ENCODE data around the gene PRKN.

PRKN gene

GRCh38 chr6:161438430-161439030 lies 1289.0 kb downstream of the PRKN start:
- TF ChIP-seq CTCF (IDR thresholded peaks at IDR 0.05; ENCODE audit: low read depth, low read length): no peak
- no peak for DNase-seq (ENCODE audit: low read depth, low spot score)
- in situ Hi-C loops (cut with HindIII; ENCODE audit: low sequenced_read_pairs): no loop called here
- no peak overlapping the region for H3K4me3 ChIP-seq (ENCODE audit: low read depth, low read length)

- no peak overlapping the region for H3K4me3 ChIP-seq (ENCODE audit: low read depth, low read length)
- in situ Hi-C loops (cut with HindIII; ENCODE audit: low sequenced_read_pairs): no loop called here
- no peak for DNase-seq (ENCODE audit: low read depth, low spot score)
- TF ChIP-seq CTCF (IDR thresholded peaks at IDR 0.05; ENCODE audit: low read depth, low read length): no peak
Measured at GRCh38 chr6:161437851-161438250, 1289.7 kb downstream of the PRKN start.

GRCh38 chr6:161436106-161436876 lies 1291.3 kb downstream of the PRKN start:
- no peak for DNase-seq (ENCODE audit: low read depth, low spot score)
- in situ Hi-C loops (cut with HindIII; ENCODE audit: low sequenced_read_pairs): no loop called here
- no peak for TF ChIP-seq CTCF (IDR thresholded peaks at IDR 0.05; ENCODE audit: low read depth, low read length)
- no peak overlapping the region for H3K4me3 ChIP-seq (ENCODE audit: low read depth, low read length)

- in situ Hi-C loops (cut with HindIII; ENCODE audit: low sequenced_read_pairs): no loop called here
- TF ChIP-seq CTCF (IDR thresholded peaks at IDR 0.05; ENCODE audit: low read depth, low read length): no peak
- no peak for DNase-seq (ENCODE audit: low read depth, low spot score)
- no peak overlapping the region for H3K4me3 ChIP-seq (ENCODE audit: low read depth, low read length)
Measured at GRCh38 chr6:161435748-161436070, 1291.9 kb downstream of the PRKN start.

GRCh38 chr6:161434921-161435747 lies 1292.4 kb downstream of the PRKN start:
- DNase-seq (ENCODE audit: low read depth, low spot score): peak; percentile 98
- in situ Hi-C loops (cut with HindIII; ENCODE audit: low sequenced_read_pairs): no loop called here
- no peak for TF ChIP-seq CTCF (IDR thresholded peaks at IDR 0.05; ENCODE audit: low read depth, low read length)
- H3K4me3 ChIP-seq (ENCODE audit: low read depth, low read length): no peak overlapping the region

- no peak for DNase-seq (ENCODE audit: low read depth, low spot score)
- no peak for TF ChIP-seq CTCF (IDR thresholded peaks at IDR 0.05; ENCODE audit: low read depth, low read length)
- in situ Hi-C loops (cut with HindIII; ENCODE audit: low sequenced_read_pairs): no loop called here
- H3K4me3 ChIP-seq (ENCODE audit: low read depth, low read length): no peak overlapping the region
Measured at GRCh38 chr6:161434350-161434749, 1293.2 kb downstream of the PRKN start.

Measured in astrocyte of the spinal cord (primary cell).